Gastroesophageal sphincter (tissue), 4 donors: ENCODE data around the gene EPAS1. TPM values are rescaled to one million over a fixed set of nuclear protein-coding genes. Genes with fewer than 3 reads are reported as not detected.

Experiments
- ATAC-seq: fragments of 150-250 bp; one replicate; pipeline ENCODE4 v1.9.1; 2016; ENCODE audit warnings: mild to moderate bottlenecking, moderate library complexity
- H3K27ac ChIP-seq, 4 donors: fragments of 200-600 bp; sonication (generic) in 3 of 4; 1 replicate in 3 of 4; 2 replicates in 1 of 4; pipeline ENCODE4 v1.5.1; 2016 to 2019
- H3K27me3 ChIP-seq: fragments of 200-600 bp; sonication (generic); one replicate; pipeline ENCODE4 v1.5.1; 2019
- H3K36me3 ChIP-seq, 2 donors: fragments of 200-600 bp; sonication (generic); one replicate each; pipeline ENCODE4 v1.5.1; 2019; ENCODE audit warnings: control low read depth in 1 of 2
- H3K4me1 ChIP-seq, 3 donors: fragments of 200-600 bp; sonication (generic); 1 replicate in 2 of 3; 2 replicates in 1 of 3; pipeline ENCODE4 v1.5.1; 2016 to 2019; ENCODE audit warnings: control low read depth in 2 of 3
- H3K4me3 ChIP-seq, 2 donors: fragments of 200-600 bp; sonication (generic); one replicate each; pipeline ENCODE4 v1.5.1; 2019; ENCODE audit warnings: mild to moderate bottlenecking in 1 of 2, moderate library complexity in 1 of 2
- H3K9me3 ChIP-seq, 3 donors: fragments of 200-600 bp; sonication (generic); one replicate each; pipeline ENCODE4 v1.5.1; 2017 to 2019; ENCODE audit warnings: control low read depth in 2 of 3
- CTCF ChIP-seq, 4 experiments: fragments of 200-600 bp in 2 of 4; fragments of 450-650 bp in 2 of 4; sonication (generic) in 1 of 4; IDR thresholded peaks; one replicate each; pipeline ENCODE4 v1.5.1; 2017 to 2019; ENCODE audit warnings: antibody characterized with exemption in 4 of 4, mild to moderate bottlenecking in 2 of 4, moderate library complexity in 2 of 4
- EP300 ChIP-seq: sonication (generic); formaldehyde crosslinking; IDR thresholded peaks from one replicate; pipeline ENCODE4 v1.6.1; 2017; ENCODE audit warnings: antibody characterized with exemption, mild to moderate bottlenecking
- POLR2A ChIP-seq, 2 donors: fragments of 450-650 bp; IDR thresholded peaks; one replicate each; pipeline ENCODE4 v1.6.1; 2017; ENCODE audit warnings: antibody characterized with exemption in 2 of 2, mild to moderate bottlenecking in 2 of 2, moderate library complexity in 1 of 2
- POLR2AphosphoS5 ChIP-seq: sonication (generic); formaldehyde crosslinking; IDR thresholded peaks from one replicate; pipeline ENCODE4 v1.6.1; 2017; ENCODE audit warnings: antibody characterized with exemption
- WGBS, 2 donors: methylation state at CpG; one replicate each; pipeline ENCODE4 v1.1.5; 2018; ENCODE audit warnings: low coverage in 1 of 2; 5-methylcytosine and 5-hydroxymethylcytosine counted together
- total RNA-seq, 4 donors: library from RNA; depleted of rRNA; stranded (reverse); fragments of >200 nt; gene quantifications; one replicate each; pipeline ENCODE4 v1.1.0, GENCODE V29; 2016

EPAS1 gene
- total RNA-seq, 4 donors from 2014 or later = 101 to 152 (median 131) TPM

GRCh38 chr2:46281939-46282338 lies 15.3 kb upstream of the EPAS1 start:
- Histone ChIP-seq H3K9me3 (no peaks in the 10 kb centered on the region), H3K4me1 (no peaks in the 10 kb centered on the region), H3K27ac (no peak overlapping the region), H3K4me3 (no peak overlapping the region), H3K36me3 (no peaks in the 10 kb centered on the region), H3K27me3 (no peaks in the 10 kb centered on the region)
- no peak for ATAC-seq
- WGBS, 2 donors = 83% methylated on average over 1 of the region's 1 CpG; no CpG with 5 or more reads in 1 of the 2 donors
- TF ChIP-seq POLR2AphosphoS5 = no peak
- no peak for TF ChIP-seq POLR2A (IDR thresholded peaks at IDR 0.05)
- no peak for TF ChIP-seq CTCF (IDR thresholded peaks at IDR 0.05)
- no peak for TF ChIP-seq EP300

GRCh38 chr2:46283693-46284092 lies 13.5 kb upstream of the EPAS1 start:
- TF ChIP-seq POLR2A (IDR thresholded peaks at IDR 0.05) (no peak), EP300 (no peak), CTCF (IDR thresholded peaks at IDR 0.05) (no peak), POLR2AphosphoS5 (no peak)
- Histone ChIP-seq H3K4me3 (no peak overlapping the region), H3K27ac (no peak overlapping the region), H3K4me1 (no peaks in the 10 kb centered on the region), H3K36me3 (no peaks in the 10 kb centered on the region), H3K9me3 (no peaks in the 10 kb centered on the region), H3K27me3 (no peaks in the 10 kb centered on the region)
- WGBS, 2 donors = 79 to 100% methylated on average over 2 to 3 of the region's 3 CpGs
- no peak for ATAC-seq

- no peak for TF ChIP-seq POLR2AphosphoS5
- no peak for TF ChIP-seq CTCF (IDR thresholded peaks at IDR 0.05)
- TF ChIP-seq POLR2A (IDR thresholded peaks at IDR 0.05) = no peak
- no peak for TF ChIP-seq EP300
- Histone ChIP-seq H3K4me1 (no peaks in the 10 kb centered on the region), H3K27ac (no peak overlapping the region), H3K36me3 (no peaks in the 10 kb centered on the region), H3K9me3 (no peaks in the 10 kb centered on the region), H3K4me3 (no peak overlapping the region), H3K27me3 (no peaks in the 10 kb centered on the region)
- ATAC-seq = no peak
- 100% methylated on average over 1 of the region's 1 CpG for WGBS, 2 donors
Measured at GRCh38 chr2:46284260-46284659, 12.9 kb upstream of the EPAS1 start.

- 80 to 100% methylated on average over 1 to 3 of the region's 5 CpGs for WGBS, 2 donors
- no peak for ATAC-seq
- H3K36me3 ChIP-seq = no peaks in the 10 kb centered on the region
- no peaks in the 10 kb centered on the region for H3K9me3 ChIP-seq
- TF ChIP-seq EP300 (no peak), POLR2AphosphoS5 (no peak), POLR2A (IDR thresholded peaks at IDR 0.05) (no peak), CTCF (IDR thresholded peaks at IDR 0.05) (no peak)
- no peaks in the 10 kb centered on the region for H3K27me3 ChIP-seq
- no peak overlapping the region for H3K4me3 ChIP-seq
- H3K4me1 ChIP-seq = no peaks in the 10 kb centered on the region
- H3K27ac ChIP-seq = no peak overlapping the region
Measured at GRCh38 chr2:46284796-46285195, 12.4 kb upstream of the EPAS1 start.

GRCh38 chr2:46286715-46287114 lies 10.5 kb upstream of the EPAS1 start:
- TF ChIP-seq POLR2AphosphoS5 (no peak), POLR2A (IDR thresholded peaks at IDR 0.05) (no peak), CTCF (IDR thresholded peaks at IDR 0.05) (no peak), EP300 (no peak)
- WGBS, 2 donors = 89% methylated on average over 1 of the region's 3 CpGs; no CpG with 5 or more reads in 1 of the 2 donors
- no peaks in the 10 kb centered on the region for H3K27me3 ChIP-seq
- no peak overlapping the region for H3K27ac ChIP-seq
- ATAC-seq = no peak
- H3K4me3 ChIP-seq = no peak overlapping the region
- no peaks in the 10 kb centered on the region for H3K9me3 ChIP-seq
- no peaks in the 10 kb centered on the region for H3K4me1 ChIP-seq
- no peaks in the 10 kb centered on the region for H3K36me3 ChIP-seq
